Measurements from ENCODE around the gene C1orf226. TPM values are rescaled to one million over a fixed set of nuclear protein-coding genes. Genes with fewer than 3 reads are reported as not detected.
"Not testable (repeated sequence)": the region's sequence is repeated elsewhere in the genome, so short reads cannot be mapped to it uniquely, and the experiment has no call there.

C1orf226 gene
- total RNA-seq, 1 donor from 2014 or later, result 4.2 TPM

DNA sequence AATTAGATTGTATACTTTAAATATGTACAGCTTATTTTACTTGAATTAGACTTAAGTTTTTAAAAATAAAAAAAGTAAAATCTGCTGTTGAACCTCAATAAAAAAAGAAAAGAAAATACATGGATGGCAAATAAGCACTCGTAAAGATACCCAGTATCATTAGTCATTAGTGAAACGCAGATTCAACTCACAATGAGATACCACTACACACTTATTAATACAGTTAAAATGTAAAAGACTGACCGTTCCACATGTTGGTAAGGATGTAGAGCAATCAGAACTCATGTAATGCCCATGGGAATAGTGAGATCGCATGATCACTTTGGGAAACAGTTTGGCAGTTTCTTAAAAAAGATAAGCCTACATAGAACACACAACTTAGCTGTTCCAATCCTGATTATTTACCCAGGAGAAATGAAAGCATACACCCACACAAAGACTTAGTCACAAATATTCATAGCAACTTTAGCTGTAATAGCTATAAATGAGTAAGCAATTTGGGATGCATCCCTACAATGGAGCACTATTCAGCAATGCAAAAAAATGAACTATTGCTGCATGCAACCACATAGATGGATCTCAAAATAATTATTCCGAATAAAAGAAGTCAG is 23.1 kb downstream of the C1orf226 start:
- no peak for DNase-seq (ENCODE audit: extremely low read depth, low read depth, low spot score)

GRCh38 chr1:162405800-162406199 is 24.3 kb downstream of the C1orf226 start:
- no peak for DNase-seq (ENCODE audit: extremely low read depth, low read depth, low spot score)

- no peak for DNase-seq (ENCODE audit: extremely low read depth, low read depth, low spot score)
These were observed 25.3 kb downstream of the C1orf226 start for GRCh38 chr1:162406811-162407210.

GRCh38 chr1:162407539-162407938 is 26.0 kb downstream of the C1orf226 start:
- DNase-seq (ENCODE audit: extremely low read depth, low read depth, low spot score), result no peak

DNA sequence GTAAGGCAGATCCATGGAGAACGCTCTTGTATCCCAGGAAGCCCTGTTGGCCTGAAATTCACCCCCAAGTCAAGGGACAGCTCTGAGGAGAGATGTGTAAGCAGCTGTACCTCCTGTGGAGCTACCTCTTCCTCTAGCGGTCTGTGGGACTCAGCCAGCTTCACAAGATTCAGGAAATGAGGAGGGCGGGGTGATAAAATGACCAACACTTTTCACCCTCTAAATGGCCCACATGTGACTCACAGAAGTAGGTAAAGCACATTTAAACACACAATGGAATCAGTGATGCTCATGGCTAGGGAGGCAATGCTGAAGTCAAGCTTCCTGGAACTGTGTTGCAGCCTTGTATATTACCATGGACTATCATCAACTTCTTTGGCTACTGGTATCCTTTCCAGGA is 30.5 kb downstream of the C1orf226 start, which contains the start of gene SH2D1B:
TSS of gene SH2D1B (minus strand) at position 135 of the 400 bp plus-strand sequence. CDS start at position 15, 120 bp downstream.
- DNase-seq (ENCODE audit: extremely low read depth, low read depth, low spot score), result no peak

- DNase-seq (ENCODE audit: extremely low read depth, low read depth, low spot score), result no peak
These were observed 34.7 kb downstream of the C1orf226 start for GRCh38 chr1:162416215-162416614.

GRCh38 chr1:162416909-162417308 is 35.4 kb downstream of the C1orf226 start:
- DNase-seq (ENCODE audit: extremely low read depth, low read depth, low spot score), result no peak

DNA sequence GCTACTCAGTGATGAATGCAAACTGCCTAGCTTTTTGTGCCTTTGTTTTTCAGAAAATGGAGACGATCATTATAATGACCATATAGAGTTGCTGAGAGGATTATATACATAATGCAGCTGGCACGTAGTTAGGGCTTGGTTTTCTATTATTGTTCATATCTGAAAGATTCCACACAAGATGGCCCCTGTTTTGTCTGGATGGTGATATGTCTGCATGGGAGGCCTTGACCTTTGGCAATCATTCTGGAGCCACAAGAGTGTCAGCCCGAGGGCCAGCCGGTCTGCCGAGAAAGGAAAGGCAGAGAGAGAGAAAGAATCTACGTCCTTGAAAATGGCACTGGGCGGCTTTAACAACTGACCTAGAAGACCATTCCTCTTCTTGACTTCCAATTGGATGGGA is 36.1 kb downstream of the C1orf226 start:
- DNase-seq (ENCODE audit: extremely low read depth, low read depth, low spot score), result no peak

DNA sequence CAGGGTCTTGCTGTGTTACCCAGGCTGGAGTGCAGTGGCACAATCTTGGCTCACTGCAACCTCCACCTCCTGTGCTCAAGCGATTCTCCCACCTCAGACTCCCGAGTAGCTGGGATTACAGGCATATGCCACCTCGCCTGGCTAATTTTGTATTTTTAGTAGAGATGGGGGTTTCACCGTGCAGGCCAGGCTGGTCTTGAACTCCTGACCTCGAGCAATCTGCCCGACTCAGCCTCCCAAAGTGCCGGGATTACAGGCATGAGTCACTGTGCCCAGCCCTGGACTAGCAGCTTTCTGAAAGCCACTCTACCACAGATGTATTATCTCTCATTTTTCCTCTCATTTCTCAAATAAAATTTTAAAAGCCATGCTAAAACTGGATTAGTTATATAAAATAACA is 37.1 kb downstream of the C1orf226 start:
- not testable (repeated sequence) for DNase-seq (ENCODE audit: extremely low read depth, low read depth, low spot score)

DNA sequence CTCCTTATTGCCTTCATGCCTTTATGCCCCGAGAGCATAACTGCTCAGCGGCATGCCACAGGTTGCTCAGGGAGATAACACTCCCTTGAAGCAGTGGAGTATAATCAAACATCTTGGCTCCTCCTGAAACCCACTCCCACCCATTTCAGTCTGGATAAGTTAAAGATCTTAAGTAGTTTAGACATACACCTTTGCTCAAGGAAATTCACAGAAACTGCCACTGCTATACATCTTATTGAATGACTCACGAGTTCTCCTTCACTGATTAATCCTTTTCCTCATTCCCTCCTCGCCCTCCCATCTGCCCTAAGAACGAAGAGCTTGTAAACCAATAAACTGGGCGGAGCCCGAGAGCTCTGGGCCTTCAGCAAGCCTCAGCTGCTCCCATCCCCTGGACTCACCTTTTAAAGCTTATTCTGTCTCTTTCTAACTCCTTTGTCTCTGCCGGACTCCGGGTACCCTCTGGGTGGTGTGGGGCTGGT is 38.0 kb downstream of the C1orf226 start:
- not testable (repeated sequence) for DNase-seq (ENCODE audit: extremely low read depth, low read depth, low spot score)

DNA sequence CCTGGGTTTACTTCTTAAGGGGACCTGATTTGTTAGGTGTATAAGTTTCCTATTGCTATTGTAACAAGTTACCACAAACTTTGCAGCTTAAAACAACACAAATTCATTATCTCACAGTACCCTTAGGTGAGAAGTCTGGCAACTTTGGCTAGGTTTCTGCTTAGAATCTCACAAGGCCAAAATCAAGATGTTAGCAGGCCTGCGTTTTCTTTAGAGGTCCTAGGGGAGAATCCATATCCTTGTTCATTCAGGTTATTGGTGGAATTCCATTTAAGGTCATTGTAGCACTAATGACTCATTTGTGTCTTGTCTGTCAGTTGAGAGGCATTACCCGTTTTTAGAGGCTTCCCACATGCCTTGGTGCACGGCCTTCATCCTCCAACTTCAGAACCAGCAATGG is 38.6 kb downstream of the C1orf226 start:
- DNase-seq (ENCODE audit: extremely low read depth, low read depth, low spot score), result no peak

DNA sequence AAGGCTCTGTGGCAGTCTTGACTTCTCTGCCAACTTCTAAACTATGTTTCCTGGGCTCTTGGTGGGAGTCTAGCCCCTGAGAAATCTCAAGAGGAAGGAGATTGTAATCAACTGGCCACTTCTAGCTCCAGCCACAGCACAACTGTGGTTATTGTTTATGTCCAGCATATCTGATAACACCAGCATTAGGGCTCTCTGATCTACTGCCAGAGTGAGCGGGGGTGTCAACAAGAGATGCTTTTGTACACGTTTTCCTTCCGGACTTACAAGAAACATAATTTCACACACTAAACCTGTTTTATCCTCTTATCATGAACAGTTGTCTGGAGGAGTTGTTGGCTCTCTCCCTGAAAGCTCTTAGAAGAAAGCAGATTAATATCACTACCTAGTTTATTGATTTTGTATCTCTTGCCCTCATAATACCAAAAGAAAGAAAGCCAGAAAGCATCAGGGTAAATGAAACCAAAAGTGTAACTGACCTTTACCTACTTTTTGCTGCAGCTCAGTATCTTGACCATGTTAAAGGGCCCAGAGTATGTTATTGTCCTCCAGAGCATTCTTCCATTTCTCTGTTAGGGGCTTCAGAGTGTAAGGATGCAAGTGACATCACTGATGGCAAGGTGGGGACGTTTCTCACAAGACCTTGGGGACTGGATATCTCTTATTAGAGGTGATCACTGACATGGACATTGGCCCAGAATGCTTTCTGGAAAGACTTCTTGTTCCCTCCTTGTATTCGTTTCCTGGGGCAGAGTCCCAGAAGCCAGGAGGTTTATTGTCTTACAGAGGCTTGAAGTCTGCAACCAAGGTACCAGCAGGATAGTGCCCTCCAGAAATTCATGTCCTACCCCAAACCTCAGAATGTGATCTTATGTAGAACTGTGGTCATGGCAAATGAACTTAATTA is 40.0 kb downstream of the C1orf226 start:
- no peak for DNase-seq (ENCODE audit: extremely low read depth, low read depth, low spot score)

- DNase-seq (ENCODE audit: extremely low read depth, low read depth, low spot score), result no peak
These were observed 41.3 kb downstream of the C1orf226 start for GRCh38 chr1:162422662-162423375.

DNA sequence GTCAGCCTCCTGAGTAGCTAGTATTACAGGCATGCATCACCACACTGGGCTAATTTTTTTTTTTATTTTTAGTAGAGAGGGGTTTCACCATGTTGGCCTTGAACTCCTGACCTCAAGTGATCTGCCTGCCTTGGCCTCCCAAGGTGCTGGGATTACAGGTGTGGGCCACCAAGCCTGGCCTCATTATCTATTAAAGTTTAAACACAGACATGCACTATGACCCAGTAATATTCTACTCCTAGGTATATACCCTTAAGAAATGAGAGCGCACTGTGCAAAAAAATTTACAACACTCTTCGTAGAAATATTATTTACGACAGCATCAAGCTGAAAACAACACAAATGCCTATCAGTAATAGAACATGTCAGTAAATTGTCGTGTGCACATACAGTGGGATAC is 49.1 kb downstream of the C1orf226 start:
- no peak for DNase-seq (ENCODE audit: extremely low read depth, low read depth, low spot score)

GRCh38 chr1:162432977-162433713 is 51.6 kb downstream of the C1orf226 start:
- DNase-seq (ENCODE audit: extremely low read depth, low read depth, low spot score), result not testable (repeated sequence)

Other genes starting within 250 kb of the C1orf226 start
- not detected in 2 replicates for gene SPATA46, start 4.9 kb upstream of the C1orf226 start, total RNA-seq
- not detected in 2 replicates for gene SH2D1B, start 30.4 kb downstream of the C1orf226 start, total RNA-seq
- 43.1 and 47.0 TPM in 2 replicates for gene UHMK1, start 116.1 kb downstream of the C1orf226 start, total RNA-seq
- gene UAP1, start 180.0 kb downstream of the C1orf226 start, total RNA-seq, result 41.5 and 67.0 TPM in 2 replicates